Testis (tissue), 3 donors: ENCODE data around the gene MMP7. TPM values are rescaled to one million over a fixed set of nuclear protein-coding genes. Genes with fewer than 3 reads are reported as not detected.

Experiments used
- DNase-seq: peaks from one replicate; pipeline ENCODE4 v3.0.0-alpha.2; 2019
- H3K27ac ChIP-seq, 2 donors: fragments of 200-600 bp; sonication (generic); one replicate each; pipeline ENCODE4 v1.5.1; 2019
- H3K27me3 ChIP-seq: fragments of 200-600 bp; sonication (generic); one replicate; pipeline ENCODE4 v1.5.1; 2019
- H3K36me3 ChIP-seq: fragments of 200-600 bp; sonication (generic); one replicate; pipeline ENCODE4 v1.5.1; 2017; ENCODE audit warnings: low read depth; ENCODE audit errors: missing control alignments
- H3K4me1 ChIP-seq: fragments of 200-600 bp; sonication (generic); one replicate; pipeline ENCODE4 v1.5.1; 2019
- H3K4me3 ChIP-seq, 2 donors: fragments of 200-600 bp; sonication (generic); one replicate each; pipeline ENCODE4 v1.5.1; 2017 to 2019
- H3K9me3 ChIP-seq: fragments of 200-600 bp; sonication (generic); one replicate; pipeline ENCODE4 v1.5.1; 2017
- POLR2A ChIP-seq: fragments of 450-650 bp; IDR thresholded peaks from one replicate; pipeline ENCODE4 v1.6.1; 2017; ENCODE audit warnings: antibody characterized with exemption, mild to moderate bottlenecking, moderate library complexity
- WGBS, 2 donors: methylation state at CpG; one replicate each; pipeline ENCODE4 v1.1.5; 2018; 5-methylcytosine and 5-hydroxymethylcytosine counted together
- intact Hi-C: fragments of 100-400 bp; cut with DNase I; formaldehyde crosslinking; loops from one replicate; pipeline ENCODE4 v1.15.1; 2023; ENCODE audit warnings: low total_unique reads
- polyA plus RNA-seq: library from polyadenylated mRNA; stranded (reverse); fragments of 350-450 nt; fragmentation: Illumina TruSeq; extraction: RNeasy Lipid Tissue Mini Kit (QIAGEN cat#74804); gene quantifications from one replicate; pipeline ENCODE4 v1.2.3, GENCODE V29; 2014; ENCODE audit warnings: low read depth, low replicate concordance; ENCODE audit not compliant: insufficient read depth
- total RNA-seq, 2 donors: library from RNA; depleted of rRNA; stranded (reverse); fragments of >200 nt; gene quantifications; one replicate each; pipeline ENCODE4 v1.2.3, GENCODE V29; 2016
- TF ChIP-seq, protein P1 (sequence below), 3 experiments: fragments of 450-650 bp in 2 of 3; fragments of 200-600 bp in 1 of 3; sonication (generic) in 1 of 3; IDR thresholded peaks; one replicate each; pipeline ENCODE4 v1.5.1; 2016 to 2019; ENCODE audit warnings: antibody characterized with exemption in 3 of 3, mild to moderate bottlenecking in 2 of 3, moderate library complexity in 1 of 3

MMP7 gene
- total and polyA plus RNA-seq, 3 donors from 2014 or later: 0.63 to 6.2 TPM; not detected in 1

DNA sequence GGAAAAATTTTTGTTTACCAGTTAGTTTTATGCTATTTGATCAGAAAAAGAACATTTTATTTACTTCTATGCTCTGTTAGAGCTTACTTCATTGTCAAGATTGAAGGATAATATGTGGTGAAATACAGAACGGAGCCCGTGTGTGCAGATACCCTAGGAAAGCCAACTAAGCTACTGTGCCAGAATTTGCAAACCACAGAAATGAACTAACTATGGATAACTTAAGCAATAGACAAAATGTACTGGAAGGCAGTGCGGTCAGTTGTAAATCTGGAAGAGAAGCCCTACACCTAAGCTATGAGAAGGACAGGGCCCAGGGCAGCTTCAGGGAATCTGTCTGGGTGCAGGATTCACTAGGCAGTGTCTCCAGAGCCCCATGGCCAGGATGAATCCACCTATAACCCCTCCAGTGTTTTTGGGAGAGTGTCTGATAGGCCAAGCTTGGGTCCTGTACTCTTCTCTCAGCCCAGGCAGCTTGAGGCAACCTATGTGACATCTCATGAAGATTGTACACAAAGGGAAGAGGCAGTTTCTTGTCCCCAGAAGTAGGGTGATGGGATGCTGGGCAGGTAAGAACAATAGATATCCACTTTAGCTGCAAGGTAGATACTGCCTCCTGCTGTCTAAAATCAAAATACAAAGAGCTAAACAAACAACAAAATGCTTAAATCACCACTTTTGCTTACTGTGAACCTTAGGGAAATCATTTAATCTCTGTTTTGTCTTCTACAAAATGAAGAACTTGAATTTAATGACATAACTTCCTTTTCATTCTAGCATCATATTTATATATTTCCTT lies 12.1 kb downstream of the MMP7 start:
- Histone ChIP-seq H3K36me3 (no peaks in the 10 kb centered on the region), H3K27ac (no peak overlapping the region), H3K4me1 (no peaks in the 10 kb centered on the region), H3K4me3 (no peak overlapping the region), H3K27me3 (no peaks in the 10 kb centered on the region), H3K9me3 (no peaks in the 10 kb centered on the region)
- intact Hi-C loops: no loop called here
- WGBS, 2 donors: 92 to 94% methylated on average over 3 of the region's 3 CpGs
- no peak for TF ChIP-seq POLR2A
- TF ChIP-seq, protein P1, sequence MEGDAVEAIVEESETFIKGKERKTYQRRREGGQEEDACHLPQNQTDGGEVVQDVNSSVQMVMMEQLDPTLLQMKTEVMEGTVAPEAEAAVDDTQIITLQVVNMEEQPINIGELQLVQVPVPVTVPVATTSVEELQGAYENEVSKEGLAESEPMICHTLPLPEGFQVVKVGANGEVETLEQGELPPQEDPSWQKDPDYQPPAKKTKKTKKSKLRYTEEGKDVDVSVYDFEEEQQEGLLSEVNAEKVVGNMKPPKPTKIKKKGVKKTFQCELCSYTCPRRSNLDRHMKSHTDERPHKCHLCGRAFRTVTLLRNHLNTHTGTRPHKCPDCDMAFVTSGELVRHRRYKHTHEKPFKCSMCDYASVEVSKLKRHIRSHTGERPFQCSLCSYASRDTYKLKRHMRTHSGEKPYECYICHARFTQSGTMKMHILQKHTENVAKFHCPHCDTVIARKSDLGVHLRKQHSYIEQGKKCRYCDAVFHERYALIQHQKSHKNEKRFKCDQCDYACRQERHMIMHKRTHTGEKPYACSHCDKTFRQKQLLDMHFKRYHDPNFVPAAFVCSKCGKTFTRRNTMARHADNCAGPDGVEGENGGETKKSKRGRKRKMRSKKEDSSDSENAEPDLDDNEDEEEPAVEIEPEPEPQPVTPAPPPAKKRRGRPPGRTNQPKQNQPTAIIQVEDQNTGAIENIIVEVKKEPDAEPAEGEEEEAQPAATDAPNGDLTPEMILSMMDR (IDR thresholded peaks at IDR 0.05): no peak
- no peak for DNase-seq

DNA sequence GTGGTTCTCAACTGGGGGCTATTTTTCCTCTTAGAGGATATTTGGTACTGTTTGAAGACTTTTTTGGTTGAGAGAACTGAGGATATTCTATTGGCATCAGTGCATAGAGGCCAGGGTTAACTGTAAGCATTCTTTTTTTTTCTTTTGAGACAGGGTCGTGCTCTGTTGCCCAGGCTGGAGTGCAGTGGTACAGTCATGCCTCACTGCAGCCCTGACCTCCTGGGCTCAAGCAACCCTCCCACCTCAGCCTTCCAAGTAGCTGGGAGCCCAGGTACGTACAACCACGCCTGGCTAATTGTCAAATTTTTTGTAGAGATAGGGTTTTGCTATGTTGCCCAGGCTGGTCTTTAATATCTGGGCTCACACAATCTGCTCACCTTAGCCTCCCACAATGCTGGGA lies 12.9 kb downstream of the MMP7 start:
- Histone ChIP-seq H3K27ac (no peak overlapping the region), H3K36me3 (no peaks in the 10 kb centered on the region), H3K4me1 (no peaks in the 10 kb centered on the region), H3K9me3 (no peaks in the 10 kb centered on the region), H3K4me3 (no peak overlapping the region), H3K27me3 (no peaks in the 10 kb centered on the region)
- TF ChIP-seq, protein P1 (IDR thresholded peaks at IDR 0.05): no peak
- no peak for TF ChIP-seq POLR2A
- 74 to 88% methylated on average over 3 of the region's 3 CpGs for WGBS, 2 donors
- intact Hi-C loops: no loop called here
- no peak for DNase-seq

DNA sequence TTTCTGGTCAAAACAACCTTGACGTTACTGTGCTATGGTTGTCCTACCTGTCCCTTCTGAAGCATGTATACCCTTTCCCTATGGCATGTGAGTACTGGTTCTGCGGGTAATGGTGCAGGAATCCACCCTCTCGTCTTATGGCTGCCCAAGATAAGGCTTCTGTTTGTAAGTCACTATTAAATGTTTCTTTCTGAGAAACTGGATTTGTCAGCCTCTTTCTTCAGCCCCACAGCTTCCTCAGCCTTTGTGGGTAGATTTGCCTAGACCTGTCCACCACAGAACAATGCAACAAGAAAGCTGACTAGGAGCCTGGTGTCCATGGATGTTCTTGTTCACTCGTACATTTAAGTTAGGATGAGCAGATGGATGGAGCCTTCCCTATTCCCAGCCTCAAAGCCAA lies 14.4 kb downstream of the MMP7 start:
- TF ChIP-seq, protein P1 (IDR thresholded peaks at IDR 0.05): no peak
- TF ChIP-seq POLR2A: no peak
- Histone ChIP-seq H3K9me3 (no peaks in the 10 kb centered on the region), H3K27me3 (no peaks in the 10 kb centered on the region), H3K27ac (no peak overlapping the region), H3K4me1 (no peaks in the 10 kb centered on the region), H3K4me3 (no peak overlapping the region), H3K36me3 (no peaks in the 10 kb centered on the region)
- intact Hi-C loops: no loop called here
- WGBS, 2 donors: 94 to 95% methylated on average over 4 of the region's 4 CpGs
- DNase-seq: no peak

DNA sequence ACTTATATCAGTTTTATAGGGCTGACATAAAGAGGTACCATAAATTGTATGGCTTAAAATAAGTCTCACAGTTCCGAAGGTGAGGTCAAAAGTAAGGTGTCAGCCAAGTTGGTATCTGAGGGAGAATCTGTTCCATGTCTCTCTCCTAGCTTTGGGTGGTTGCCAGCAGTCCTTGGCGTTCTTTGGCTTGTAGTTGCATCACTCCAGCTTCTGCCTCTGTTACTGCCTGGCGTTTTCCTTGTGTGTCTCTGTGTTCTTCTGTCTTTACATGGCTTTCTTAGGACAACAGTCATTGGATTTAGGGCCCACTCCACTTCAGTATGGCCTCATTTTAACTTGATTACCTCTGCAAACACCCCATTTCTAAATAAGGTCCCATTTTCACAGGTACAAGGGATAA lies 16.7 kb downstream of the MMP7 start:
- H3K4me3 ChIP-seq: no peak overlapping the region
- TF ChIP-seq, protein P1 (IDR thresholded peaks at IDR 0.05): no peak
- TF ChIP-seq POLR2A: no peak
- no peaks in the 10 kb centered on the region for H3K9me3 ChIP-seq
- 50 to 73% methylated on average over 3 of the region's 3 CpGs for WGBS, 2 donors
- H3K36me3 ChIP-seq: no peaks in the 10 kb centered on the region
- intact Hi-C loops: no loop called here
- H3K27me3 ChIP-seq: no peaks in the 10 kb centered on the region
- no peak overlapping the region for H3K27ac ChIP-seq
- DNase-seq: no peak
- H3K4me1 ChIP-seq: no peaks in the 10 kb centered on the region
